NCI-H2171 (cell line): Measurements from ENCODE around the gene IGSF8.
"Not testable (repeated sequence)": the region's sequence is repeated elsewhere in the genome, so short reads cannot be mapped to it uniquely, and the experiment has no call there.

Experiments
- DNase-seq: peaks from one replicate; lab custom pipeline; 2025; lab: John Stamatoyannopoulos, UW

IGSF8 gene

DNA sequence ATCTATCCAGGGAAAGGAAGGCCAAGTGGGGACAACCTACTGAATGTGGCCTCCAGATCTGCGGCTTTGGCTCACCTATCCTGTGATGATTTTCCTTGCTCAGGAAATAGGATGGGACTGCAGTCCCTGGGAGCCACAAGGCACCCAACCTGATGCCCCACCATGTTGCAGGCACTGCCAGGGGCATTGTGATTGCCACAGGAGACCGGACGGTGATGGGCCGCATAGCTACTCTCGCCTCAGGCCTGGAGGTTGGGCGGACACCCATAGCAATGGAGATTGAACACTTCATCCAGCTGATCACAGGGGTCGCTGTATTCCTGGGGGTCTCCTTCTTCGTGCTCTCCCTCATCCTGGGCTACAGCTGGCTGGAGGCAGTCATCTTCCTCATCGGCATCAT, 29.0 kb upstream of the IGSF8 start:
- no peak for DNase-seq

GRCh38 chr1:160126342-160126741, 27.9 kb upstream of the IGSF8 start:
- not testable (repeated sequence) for DNase-seq

- no peak for DNase-seq
Measured at GRCh38 chr1:160125746-160126145, 27.3 kb upstream of the IGSF8 start.

DNA sequence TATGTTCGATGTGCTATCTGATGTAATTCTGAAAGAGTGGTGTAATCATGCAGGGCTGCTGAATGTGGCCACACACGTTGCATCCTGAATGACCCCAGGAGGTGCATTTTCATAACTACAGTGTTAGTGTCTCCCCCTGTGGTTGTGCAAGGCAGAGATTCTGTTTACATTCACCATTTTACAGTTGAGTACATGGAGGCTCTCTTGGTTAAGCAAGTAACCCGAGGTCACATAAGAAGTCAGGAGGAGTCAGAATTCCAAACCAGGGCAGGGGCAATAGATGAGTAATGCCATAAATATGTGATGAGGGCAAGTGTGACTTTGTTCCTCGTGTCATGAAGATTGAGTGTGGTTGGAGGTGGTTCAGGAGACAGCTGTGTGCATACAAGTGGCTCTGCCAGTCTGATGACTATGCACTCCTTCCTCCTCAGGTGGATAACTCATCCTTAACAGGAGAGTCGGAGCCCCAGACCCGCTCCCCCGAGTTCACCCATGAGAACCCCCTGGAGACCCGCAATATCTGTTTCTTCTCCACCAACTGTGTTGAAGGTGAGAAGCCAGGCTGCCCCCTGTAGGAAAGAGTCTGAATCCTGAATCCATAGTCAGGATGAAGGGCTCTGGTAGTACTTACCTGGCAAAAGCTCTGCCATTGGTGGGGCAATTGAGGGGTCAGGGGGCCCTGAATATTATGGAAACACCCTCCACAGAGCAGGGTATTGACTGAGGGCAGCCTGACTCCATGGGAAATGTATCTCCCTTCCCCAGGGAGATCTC, 26.5 kb upstream of the IGSF8 start:
- no peak for DNase-seq

DNA sequence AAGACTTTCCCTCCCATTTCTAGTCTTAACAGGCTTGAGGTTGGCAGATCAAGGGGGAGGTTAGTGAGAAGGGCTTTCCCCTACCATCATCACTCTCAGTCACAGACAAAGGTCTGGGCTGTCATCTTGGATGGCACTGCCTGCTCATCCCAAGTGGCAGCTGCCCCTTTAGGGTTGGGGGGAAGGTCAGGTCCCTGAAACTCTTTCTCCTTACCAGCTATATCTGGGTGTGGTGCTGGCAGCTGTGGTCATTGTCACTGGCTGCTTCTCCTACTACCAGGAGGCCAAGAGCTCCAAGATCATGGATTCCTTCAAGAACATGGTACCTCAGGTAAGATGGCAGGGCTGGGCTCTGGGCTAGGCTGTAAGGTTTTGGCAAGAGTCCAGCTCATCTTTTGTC, 25.3 kb upstream of the IGSF8 start:
- no peak for DNase-seq

DNA sequence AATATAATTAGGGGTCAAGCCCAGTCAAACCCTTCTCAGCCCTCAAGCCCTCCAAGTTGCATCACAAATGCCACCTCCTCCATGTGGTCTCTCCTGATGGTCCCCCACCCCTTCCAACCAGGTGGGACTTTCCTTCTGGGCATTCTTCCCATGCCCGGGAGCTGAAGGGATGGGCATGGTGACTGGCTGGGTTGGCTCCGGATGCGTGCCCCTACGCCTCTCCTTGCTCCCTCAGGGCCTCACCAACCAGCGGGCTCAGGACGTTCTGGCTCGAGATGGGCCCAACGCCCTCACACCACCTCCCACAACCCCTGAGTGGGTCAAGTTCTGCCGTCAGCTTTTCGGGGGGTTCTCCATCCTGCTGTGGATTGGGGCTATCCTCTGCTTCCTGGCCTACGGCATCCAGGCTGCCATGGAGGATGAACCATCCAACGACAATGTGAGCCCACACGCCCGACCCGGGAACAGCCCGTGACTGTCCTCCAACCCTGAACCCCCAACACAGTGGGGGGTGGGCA, 24.6 kb upstream of the IGSF8 start:
- no peak for DNase-seq

DNA sequence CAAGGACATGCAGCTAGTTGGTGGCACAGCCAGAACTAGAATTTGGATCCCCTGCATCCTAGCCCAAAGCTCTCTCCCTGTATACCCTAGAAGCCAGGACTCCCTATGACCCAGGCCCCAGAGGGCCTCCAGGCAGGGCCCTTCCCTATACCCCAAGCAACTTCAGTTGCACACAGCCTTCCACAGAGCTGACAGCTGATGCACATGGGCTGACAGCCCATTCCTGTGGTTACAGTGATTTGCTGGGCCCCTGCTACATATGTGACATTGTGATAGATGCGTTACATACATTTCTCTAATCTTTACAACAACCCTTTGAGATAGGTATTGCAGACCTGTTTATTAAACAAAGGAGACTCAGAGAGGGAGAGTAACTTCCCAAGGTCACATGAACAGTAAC, 23.0 kb upstream of the IGSF8 start:
- DNase-seq = no peak

DNA sequence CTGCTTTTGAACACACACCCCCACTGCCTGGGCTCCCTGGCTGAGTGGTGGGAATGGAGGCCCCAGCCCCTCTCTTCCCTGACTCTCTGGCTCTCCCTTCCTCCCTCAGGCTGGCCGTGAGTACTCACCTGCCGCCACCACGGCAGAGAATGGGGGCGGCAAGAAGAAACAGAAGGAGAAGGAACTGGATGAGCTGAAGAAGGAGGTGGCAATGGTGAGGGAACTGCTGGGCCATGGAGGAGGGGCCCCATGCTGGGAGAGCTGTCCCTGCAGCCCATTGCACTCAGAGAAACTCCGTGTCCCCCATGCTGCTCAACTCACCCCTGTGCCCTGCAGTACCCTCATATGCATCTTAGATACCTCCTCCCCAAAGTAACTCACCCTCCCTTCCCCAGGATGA, 22.4 kb upstream of the IGSF8 start:
- DNase-seq = no peak

DNA sequence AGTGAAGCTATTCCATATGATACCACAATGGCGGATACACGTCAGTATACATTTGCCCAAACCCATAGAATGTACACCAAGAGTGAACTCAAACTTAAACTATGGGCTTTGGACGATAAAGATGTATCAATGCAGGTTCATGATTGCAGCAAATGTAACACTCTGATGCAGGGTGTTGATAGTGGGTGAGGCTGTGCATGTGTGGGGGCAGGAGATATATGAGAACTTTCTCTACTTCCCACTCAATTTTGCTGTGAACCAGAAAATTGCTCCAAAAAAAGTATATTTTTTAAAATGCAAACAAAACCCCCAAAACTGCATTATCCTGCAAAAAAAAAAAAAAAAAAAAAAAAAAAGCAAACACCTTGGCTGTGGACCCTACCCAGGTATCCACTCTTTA, 20.5 kb upstream of the IGSF8 start:
- DNase-seq = no peak

GRCh38 chr1:160117709-160118183, 19.3 kb upstream of the IGSF8 start:
- DNase-seq = no peak

DNA sequence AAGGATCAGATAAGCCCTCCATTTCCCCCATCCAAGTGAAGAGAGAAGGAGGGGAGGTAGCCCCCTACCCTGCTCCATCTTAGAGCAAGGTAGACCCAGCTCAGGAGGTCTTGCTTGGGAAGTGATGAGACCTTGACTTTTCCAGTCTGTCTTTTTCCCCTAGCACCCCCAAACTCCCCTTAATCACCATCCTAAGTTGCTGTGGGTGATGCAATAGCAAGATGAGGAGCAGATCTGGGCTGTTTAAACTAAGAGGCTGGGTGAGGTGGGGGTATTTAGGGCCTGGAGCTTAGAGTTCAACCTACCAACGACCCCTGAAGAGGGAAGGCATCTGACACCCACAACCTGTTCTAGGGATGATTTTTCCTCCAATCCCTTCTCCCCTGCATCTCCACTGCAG, 18.9 kb upstream of the IGSF8 start:
- no peak for DNase-seq

- no peak for DNase-seq
Measured at GRCh38 chr1:160116283-160117147, 18.1 kb upstream of the IGSF8 start.

DNA sequence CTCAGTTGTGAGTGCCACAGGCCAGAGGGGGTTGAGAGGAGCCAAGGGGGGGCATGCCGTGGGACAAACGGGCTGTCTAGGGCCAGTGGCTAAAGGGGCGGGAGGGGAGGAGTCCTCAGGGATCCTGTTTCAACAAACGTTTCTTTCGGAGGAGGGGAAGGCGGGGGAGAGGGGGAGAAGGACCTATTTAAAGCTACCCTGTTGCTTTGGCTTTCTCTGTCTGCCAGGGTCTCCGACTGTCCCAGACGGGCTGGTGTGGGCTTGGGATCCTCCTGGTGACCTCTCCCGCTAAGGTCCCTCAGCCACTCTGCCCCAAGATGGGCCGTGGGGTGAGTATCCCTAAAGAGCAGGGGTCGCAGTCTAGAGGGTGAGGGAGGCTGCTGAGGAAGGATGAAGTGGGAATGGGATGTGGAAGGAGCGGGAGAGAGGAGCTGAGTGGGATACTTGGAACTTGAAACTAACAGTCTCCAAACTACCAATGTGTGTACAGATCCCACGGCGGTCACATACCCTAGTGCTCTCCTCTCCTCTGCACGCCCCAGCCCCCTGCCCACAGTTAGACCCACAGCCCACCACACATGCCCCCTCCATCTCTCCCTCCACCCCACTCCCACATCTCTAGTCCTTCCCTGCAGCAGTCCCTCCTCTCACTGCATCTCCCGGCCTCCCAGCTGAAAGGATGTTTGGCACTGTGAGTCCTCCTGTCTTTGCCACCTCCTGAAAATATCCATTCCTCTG, 17.3 kb upstream of the IGSF8 start, which contains the start of gene ATP1A2:
TSS of gene ATP1A2 (plus strand) at position 215 of the 738 bp plus-strand sequence. CDS start at position 318, 103 bp downstream.
- no peak for DNase-seq

- DNase-seq = no peak
Measured at GRCh38 chr1:160114085-160114484, 15.7 kb upstream of the IGSF8 start.

DNA sequence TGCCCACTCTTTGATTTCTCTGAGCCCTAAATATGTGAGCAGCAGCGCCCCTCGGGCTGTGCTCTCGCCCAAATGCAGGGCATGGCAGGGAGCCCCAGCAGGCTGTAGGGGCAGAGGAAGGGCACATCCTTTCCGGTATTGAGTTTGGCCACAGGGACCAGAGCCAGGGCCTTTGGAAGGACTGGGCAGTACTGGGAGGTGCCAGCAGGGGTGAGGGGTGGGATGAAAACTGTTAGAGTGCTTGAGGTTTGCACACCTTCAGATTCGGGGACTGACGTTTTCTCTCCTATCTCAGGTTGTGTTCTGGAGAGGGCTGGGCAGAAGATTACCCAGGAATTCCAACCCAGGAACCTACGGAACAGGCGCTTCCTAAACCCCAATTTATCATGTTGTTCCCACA, 15.0 kb upstream of the IGSF8 start:
- DNase-seq = no peak

DNA sequence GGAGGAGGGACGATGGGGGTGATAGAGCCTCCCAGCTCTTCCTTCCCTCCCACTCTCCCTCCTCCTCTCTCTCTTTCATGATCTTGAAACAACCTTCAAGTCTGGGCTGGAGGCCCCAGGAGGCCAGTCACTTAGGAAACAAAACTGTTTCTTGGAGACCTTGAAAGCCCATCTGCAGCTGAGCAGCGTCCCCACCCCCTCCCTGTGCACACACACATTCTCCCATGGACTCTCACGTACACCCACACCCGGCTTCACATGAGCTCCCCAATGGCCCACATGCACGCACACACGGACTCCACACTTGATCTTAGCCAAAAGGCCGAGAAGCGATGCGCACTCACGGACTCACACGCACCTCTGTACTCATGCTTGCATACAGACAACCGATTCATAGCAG, 13.9 kb upstream of the IGSF8 start:
- peak; percentile 40 for DNase-seq

- DNase-seq = not testable (repeated sequence)
Measured at GRCh38 chr1:160111462-160111861, 13.0 kb upstream of the IGSF8 start.

GRCh38 chr1:160109686-160110085, 11.3 kb upstream of the IGSF8 start:
- no peak for DNase-seq

DNA sequence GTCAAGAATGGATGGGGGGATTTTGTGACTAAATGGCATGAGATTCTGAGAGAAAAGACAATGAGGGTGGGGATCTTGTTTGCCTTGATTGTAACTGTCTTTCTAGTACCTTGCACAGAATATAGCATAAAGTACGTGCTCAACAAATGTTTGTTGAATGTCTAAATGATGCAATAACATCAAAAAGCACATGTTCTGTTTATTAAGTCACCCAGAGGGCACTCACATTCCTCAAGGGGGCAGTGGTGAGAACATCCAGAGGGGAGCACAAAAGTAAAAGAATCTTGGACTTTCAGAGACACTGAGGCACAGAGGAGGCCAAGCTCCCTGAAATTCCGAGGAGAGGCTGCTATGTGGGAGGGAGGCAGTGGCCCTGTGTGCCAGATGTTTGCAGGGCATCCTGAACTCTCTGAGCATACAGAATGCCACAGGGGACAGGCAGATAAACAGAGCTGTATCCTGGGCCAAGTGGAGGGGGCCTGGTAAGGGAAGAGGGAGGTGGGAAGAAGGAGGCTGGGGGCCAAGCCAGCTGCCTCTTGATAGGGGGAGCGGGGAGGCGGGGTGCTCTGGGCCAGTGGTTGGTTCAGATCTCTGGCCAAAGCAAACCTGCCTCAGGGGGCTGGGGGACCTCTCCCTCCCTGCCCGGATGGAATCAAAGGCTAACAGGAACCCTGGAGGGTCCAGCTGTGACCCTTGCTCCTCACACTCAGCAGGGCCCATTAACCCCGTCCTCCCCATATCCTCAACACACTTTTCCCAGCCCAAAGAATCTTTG, 10.7 kb upstream of the IGSF8 start:
- peak; percentile 12 for DNase-seq

- DNase-seq = no peak
Measured at GRCh38 chr1:160107512-160107911, 9.1 kb upstream of the IGSF8 start.

GRCh38 chr1:160105155-160105554, 6.7 kb upstream of the IGSF8 start:
- no peak for DNase-seq
